Stomach (tissue), 9 donors: ENCODE measurements around the gene ULBP1. TPM values are rescaled to one million over a fixed set of nuclear protein-coding genes. Genes with fewer than 3 reads are reported as not detected.
"Not testable (repeated sequence)": the region's sequence is repeated elsewhere in the genome, so short reads cannot be mapped to it uniquely, and the experiment has no call there.

Source experiments
- DNase-seq, 2 donors: peaks; one replicate each; pipeline versions ENCODE4 v3.0.0 to v3.0.0-alpha.2; 2013 to 2019
- H3K27ac ChIP-seq, 5 donors: fragments of 200-600 bp in 4 of 5; sonication (generic) in 4 of 5; one replicate each; pipeline ENCODE4 v1.5.1; 2013 to 2019; ENCODE audit warnings: mild to moderate bottlenecking in 1 of 5, moderate library complexity in 1 of 5
- H3K27me3 ChIP-seq, 3 donors: fragments of 200-600 bp; sonication (generic); one replicate each; pipeline ENCODE4 v1.5.1; 2017 to 2019; ENCODE audit warnings: mixed run types in 1 of 3
- H3K36me3 ChIP-seq, 4 donors: fragments of 200-600 bp; sonication (generic); 1 replicate in 3 of 4; 2 replicates in 1 of 4; pipeline ENCODE4 v1.5.1; 2016 to 2019
- H3K4me1 ChIP-seq, 4 donors: fragments of 200-600 bp; sonication (generic); one replicate each; pipeline ENCODE4 v1.5.1; 2016 to 2019
- H3K4me3 ChIP-seq, 4 donors: fragments of 200-600 bp; sonication (generic) in 3 of 4; one replicate each; pipeline ENCODE4 v1.5.1; 2016 to 2019; ENCODE audit warnings: mild to moderate bottlenecking in 1 of 4
- H3K9me3 ChIP-seq, 4 donors: fragments of 200-600 bp; sonication (generic); one replicate each; pipeline ENCODE4 v1.5.1; 2016 to 2019
- EP300 ChIP-seq: sonication (generic); formaldehyde crosslinking; IDR thresholded peaks from one replicate; pipeline ENCODE4 v1.6.1; 2017; ENCODE audit warnings: antibody characterized with exemption
- POLR2A ChIP-seq, 4 donors: fragments of 450-650 bp; IDR thresholded peaks; one replicate each; pipeline ENCODE4 v1.6.1; 2016; ENCODE audit warnings: antibody characterized with exemption in 4 of 4, control low read depth in 2 of 4, mild to moderate bottlenecking in 1 of 4, moderate library complexity in 1 of 4
- POLR2AphosphoS5 ChIP-seq, 3 donors: sonication (generic); formaldehyde crosslinking; IDR thresholded peaks; one replicate each; pipeline ENCODE4 v1.6.1; 2016; ENCODE audit warnings: antibody characterized with exemption in 3 of 3
- WGBS, 5 donors: extraction: QIAGEN DNeasy Blood & Tissue Kit in 3 of 5; methylation state at CpG; one replicate each; pipeline versions ENCODE4 v1.1.5 to v1.1.7; 2013 to 2018; 5-methylcytosine and 5-hydroxymethylcytosine counted together
- intact Hi-C: fragments of 100-400 bp; cut with DNase I; formaldehyde crosslinking; loops from one replicate; pipeline ENCODE4 v1.15.1; 2023; ENCODE audit warnings: low total_unique reads
- polyA plus RNA-seq, 3 donors: library from polyadenylated mRNA; stranded (reverse); fragments of 200-250 nt; gene quantifications; one replicate each; pipeline ENCODE4 v1.2.3, GENCODE V29; 2013
- total RNA-seq, 5 donors: library from RNA; depleted of rRNA; stranded (reverse); fragments of >200 nt; gene quantifications; one replicate each; pipeline versions ENCODE4 v1.1.0 to v1.2.3, GENCODE V29; 2014 to 2016
- TF ChIP-seq, protein P1 (sequence below), 7 experiments: fragments of 450-650 bp in 4 of 7; fragments of 200-600 bp in 3 of 7; sonication (generic) in 3 of 7; IDR thresholded peaks; one replicate each; pipeline ENCODE4 v1.5.1; 2016 to 2019; ENCODE audit warnings: antibody characterized with exemption in 7 of 7, control low read depth in 2 of 7, mild to moderate bottlenecking in 1 of 7
- donor health status: healthy with polysubstance abuse.
- donor health status: Bipolar disorder and iron deficiency.
- donor health status: healthy.

The ULBP1 gene
- total and polyA plus RNA-seq, 8 donors, result 0.03 to 1.3 TPM; not detected in 6

DNA sequence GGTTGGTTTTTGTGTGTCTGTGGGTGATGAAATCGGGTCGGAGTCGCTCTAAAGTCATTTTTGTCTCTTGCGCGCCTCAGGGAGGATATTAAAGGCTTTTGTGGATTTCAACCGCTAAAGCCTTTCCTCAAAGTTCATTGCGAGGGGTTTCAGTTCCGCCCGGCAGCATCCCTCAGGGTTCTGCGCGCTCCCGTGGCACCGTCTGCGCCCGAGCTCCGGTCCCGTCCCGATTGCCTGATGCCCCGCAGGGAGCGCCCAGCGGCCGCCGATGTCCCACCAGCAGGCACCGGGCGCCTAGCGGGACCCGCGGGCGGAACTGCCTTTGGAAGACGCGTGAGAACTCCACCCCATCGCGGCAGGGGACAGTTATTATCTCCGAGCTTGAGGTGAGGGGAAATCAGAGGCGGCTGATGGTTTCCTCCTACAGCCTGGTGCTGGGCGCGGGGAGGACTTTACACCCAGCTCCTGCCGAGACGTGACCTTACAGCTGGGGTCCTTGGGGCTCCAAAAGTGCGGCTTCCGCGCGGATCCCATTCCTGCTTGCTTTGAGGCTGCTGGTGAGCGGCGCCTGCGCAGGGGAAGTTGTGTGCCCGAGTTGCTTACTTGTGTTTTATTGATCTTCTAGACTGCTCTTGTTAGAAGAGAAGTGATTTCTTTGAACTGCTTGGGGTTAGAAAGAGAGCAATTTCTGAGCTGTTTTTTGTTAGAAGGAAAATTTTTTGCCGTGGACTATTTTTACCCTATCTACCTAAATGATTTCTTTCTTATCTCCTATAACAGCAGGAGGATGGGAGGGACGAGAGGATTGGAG is 27.1 kb downstream of the ULBP1 start:
- peak in 1 of 2 donors; percentile 35 for DNase-seq
- Histone ChIP-seq H3K36me3 (no peaks in the 10 kb centered on the region), H3K27me3 (peaks cover 15 to 100% (median 85%) of the 10 kb centered on the region in 3 donors), H3K27ac (no peak overlapping the region), H3K9me3 (peaks cover 12 to 26% (median 19%) of the 10 kb centered on the region in 4 donors), H3K4me1 (peaks cover 18 to 24% (median 22%) of the 10 kb centered on the region in 4 donors), H3K4me3 (peak overlapping the region; percentile 20 to 51 (median 29))
- intact Hi-C loops, result no loop called here
- no peak for TF ChIP-seq EP300
- no peak for TF ChIP-seq POLR2A (IDR thresholded peaks at IDR 0.05)
- TF ChIP-seq, protein P1, sequence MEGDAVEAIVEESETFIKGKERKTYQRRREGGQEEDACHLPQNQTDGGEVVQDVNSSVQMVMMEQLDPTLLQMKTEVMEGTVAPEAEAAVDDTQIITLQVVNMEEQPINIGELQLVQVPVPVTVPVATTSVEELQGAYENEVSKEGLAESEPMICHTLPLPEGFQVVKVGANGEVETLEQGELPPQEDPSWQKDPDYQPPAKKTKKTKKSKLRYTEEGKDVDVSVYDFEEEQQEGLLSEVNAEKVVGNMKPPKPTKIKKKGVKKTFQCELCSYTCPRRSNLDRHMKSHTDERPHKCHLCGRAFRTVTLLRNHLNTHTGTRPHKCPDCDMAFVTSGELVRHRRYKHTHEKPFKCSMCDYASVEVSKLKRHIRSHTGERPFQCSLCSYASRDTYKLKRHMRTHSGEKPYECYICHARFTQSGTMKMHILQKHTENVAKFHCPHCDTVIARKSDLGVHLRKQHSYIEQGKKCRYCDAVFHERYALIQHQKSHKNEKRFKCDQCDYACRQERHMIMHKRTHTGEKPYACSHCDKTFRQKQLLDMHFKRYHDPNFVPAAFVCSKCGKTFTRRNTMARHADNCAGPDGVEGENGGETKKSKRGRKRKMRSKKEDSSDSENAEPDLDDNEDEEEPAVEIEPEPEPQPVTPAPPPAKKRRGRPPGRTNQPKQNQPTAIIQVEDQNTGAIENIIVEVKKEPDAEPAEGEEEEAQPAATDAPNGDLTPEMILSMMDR (IDR thresholded peaks at IDR 0.05), result no peak
- no peak for TF ChIP-seq POLR2AphosphoS5 (IDR thresholded peaks at IDR 0.05)
- 1 to 4% (median 2%) methylated on average over 20 to 49 of the region's 49 CpGs for WGBS, 5 donors

DNA sequence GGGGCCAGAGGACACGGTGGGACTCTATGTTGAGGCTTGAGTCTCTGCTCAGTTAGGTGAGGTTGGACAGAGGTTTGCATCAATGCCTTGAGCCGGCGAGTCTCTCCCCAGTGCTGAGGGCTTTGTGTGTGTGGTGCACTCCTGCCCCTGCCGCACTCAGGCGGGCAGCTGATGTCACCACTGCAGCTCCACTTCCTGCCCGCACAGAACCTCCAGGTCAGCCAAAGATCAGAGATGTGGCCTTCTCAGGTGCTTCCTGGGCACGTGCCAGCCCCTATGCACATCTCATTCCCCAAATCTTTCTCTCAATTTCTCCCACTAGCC is 27.7 kb downstream of the ULBP1 start:
- H3K27ac ChIP-seq, H3K36me3 ChIP-seq, intact Hi-C loops, DNase-seq: not testable (repeated sequence)
- peaks cover 15 to 100% (median 85%) of the 10 kb centered on the region in 3 donors for H3K27me3 ChIP-seq
- H3K4me3 ChIP-seq, result peak overlapping the region in 1 of 4 donors; percentile 51
- WGBS, 5 donors, result 0 to 3% (median 1%) methylated on average over 7 of the region's 7 CpGs
- peaks cover 18 to 24% (median 22%) of the 10 kb centered on the region in 4 donors for H3K4me1 ChIP-seq
- peaks cover 12 to 26% (median 19%) of the 10 kb centered on the region in 4 donors for H3K9me3 ChIP-seq

DNA sequence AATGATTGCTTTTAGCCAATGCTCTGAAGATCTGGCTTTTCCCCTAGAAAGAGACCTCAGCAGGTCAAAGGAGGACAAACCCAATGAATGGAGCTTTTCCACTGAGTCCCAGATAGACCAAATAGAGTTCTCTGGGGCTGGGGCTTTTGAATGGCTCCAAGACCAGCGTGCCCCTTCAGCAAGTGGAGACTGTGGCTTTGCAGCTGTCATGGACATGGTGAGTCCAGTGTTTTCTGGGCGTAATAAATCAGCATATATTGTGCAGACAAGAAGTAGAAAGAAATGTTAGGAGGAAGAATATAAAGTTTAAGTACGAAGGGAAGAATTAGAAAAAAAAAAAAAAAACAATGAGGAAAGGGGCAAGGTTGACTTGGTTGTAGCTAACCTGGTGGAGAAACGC is 28.1 kb downstream of the ULBP1 start:
- TF ChIP-seq POLR2A (IDR thresholded peaks at IDR 0.05), result no peak
- TF ChIP-seq, protein P1 (IDR thresholded peaks at IDR 0.05), result no peak
- no peak for TF ChIP-seq POLR2AphosphoS5 (IDR thresholded peaks at IDR 0.05)
- TF ChIP-seq EP300, result no peak
- peaks cover 18 to 24% (median 22%) of the 10 kb centered on the region in 4 donors for H3K4me1 ChIP-seq
- H3K9me3 ChIP-seq, result peaks cover 12 to 26% (median 19%) of the 10 kb centered on the region in 4 donors
- H3K36me3 ChIP-seq, result no peaks in the 10 kb centered on the region
- DNase-seq, result no peak
- intact Hi-C loops, result no loop called here
- no peak overlapping the region for H3K4me3 ChIP-seq
- peaks cover 15 to 100% (median 82%) of the 10 kb centered on the region in 3 donors for H3K27me3 ChIP-seq
- H3K27ac ChIP-seq, result no peak overlapping the region
- 24 to 48% (median 44%) methylated on average over 4 of the region's 4 CpGs for WGBS, 5 donors

DNA sequence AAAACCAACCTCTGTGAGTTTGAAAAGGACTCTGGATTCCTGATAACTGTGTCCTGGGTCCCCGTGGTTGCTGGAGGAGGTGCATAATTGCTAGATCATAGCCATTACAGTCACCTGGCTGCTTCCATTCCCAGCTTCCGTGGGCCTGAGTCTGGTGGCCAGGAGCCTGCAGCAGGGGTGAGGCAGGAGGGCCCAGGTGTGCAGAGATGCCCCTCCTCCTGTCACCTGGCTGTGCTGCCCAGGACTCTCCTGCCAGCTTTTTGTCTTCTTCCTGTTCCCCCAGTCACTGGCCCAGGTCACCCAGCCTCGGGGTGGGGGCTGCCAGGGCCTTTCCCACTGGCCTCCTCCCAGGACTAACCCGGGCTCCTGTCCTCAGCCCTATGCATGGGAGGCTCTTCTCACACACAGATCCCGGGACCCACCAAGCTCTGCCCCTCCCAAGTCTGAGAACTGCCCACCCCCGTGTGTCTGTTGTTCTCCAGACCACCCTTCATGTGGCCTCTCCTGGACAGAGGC is 31.6 kb downstream of the ULBP1 start:
- Histone ChIP-seq H3K27me3 (peaks cover 10 to 92% (median 53%) of the 10 kb centered on the region in 3 donors), H3K4me1 (peaks cover 8 to 12% (median 11%) of the 10 kb centered on the region in 4 donors), H3K36me3 (no peaks in the 10 kb centered on the region), H3K9me3 (no peaks in the 10 kb centered on the region), H3K4me3 (no peak overlapping the region), H3K27ac (no peak overlapping the region)
- DNase-seq, result no peak
- WGBS, 5 donors, result 66 to 72% (median 68%) methylated on average over 6 of the region's 6 CpGs
- intact Hi-C loops, result no loop called here
- no peak for TF ChIP-seq EP300
- TF ChIP-seq POLR2AphosphoS5 (IDR thresholded peaks at IDR 0.05), result no peak
- TF ChIP-seq, protein P1 (IDR thresholded peaks at IDR 0.05), result no peak
- no peak for TF ChIP-seq POLR2A (IDR thresholded peaks at IDR 0.05)

DNA sequence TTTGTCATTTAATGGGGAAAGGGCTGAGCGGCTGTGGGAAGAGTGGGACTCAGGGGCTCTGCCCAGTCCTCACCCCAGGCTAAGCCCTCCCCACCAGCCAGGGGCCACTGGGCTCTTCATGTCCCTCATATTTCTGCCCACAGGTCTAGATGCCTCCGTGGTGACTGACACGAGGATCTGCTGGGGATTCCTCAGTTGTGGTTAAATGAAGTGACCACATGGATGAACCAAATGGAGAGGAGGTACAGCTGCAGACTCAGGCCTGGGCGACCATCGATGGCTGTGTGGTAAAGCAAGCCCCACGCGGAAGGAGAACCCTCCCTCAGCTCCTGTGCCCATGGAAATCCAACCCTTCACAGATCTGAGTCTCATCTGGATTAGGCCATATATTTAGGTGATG is 32.2 kb downstream of the ULBP1 start:
- no peak for DNase-seq
- TF ChIP-seq POLR2A (IDR thresholded peaks at IDR 0.05) (no peak), POLR2AphosphoS5 (IDR thresholded peaks at IDR 0.05) (no peak), EP300 (no peak)
- TF ChIP-seq, protein P1 (IDR thresholded peaks at IDR 0.05), result no peak

More for the DNA sequence above, 32.2 kb downstream of the ULBP1 start:
- Histone ChIP-seq H3K9me3 (no peaks in the 10 kb centered on the region), H3K27me3 (peaks cover 4 to 92% (median 46%) of the 10 kb centered on the region in 3 donors), H3K27ac (no peak overlapping the region), H3K4me1 (peaks cover 2 to 6% (median 4%) of the 10 kb centered on the region in 4 donors), H3K4me3 (no peak overlapping the region), H3K36me3 (no peaks in the 10 kb centered on the region)
- WGBS, 5 donors, result 82 to 92% (median 88%) methylated on average over 7 of the region's 7 CpGs
- intact Hi-C loops, result no loop called here
